Trophoblast cell (in vitro differentiated cells and primary cell): ENCODE measurements around the gene PDE6D.

ENCODE experiments used
- DNase-seq, 2 donors: peaks; one replicate each; pipeline ENCODE4 v3.0.0-alpha.2; 2016
- H2AFZ ChIP-seq: 2 replicates; pipeline ENCODE4 v1.6.1; 2013; ENCODE audit warnings: low read length, moderate library complexity, mild to moderate bottlenecking; ENCODE audit not compliant: insufficient read depth, poor library complexity
- H2AK5ac ChIP-seq: 2 replicates; pipeline ENCODE4 v1.6.1; 2013; ENCODE audit warnings: mild to moderate bottlenecking, low read length
- H2BK120ac ChIP-seq: 2 replicates; pipeline ENCODE4 v1.6.1; 2013; ENCODE audit warnings: low read length, mild to moderate bottlenecking, moderate library complexity; ENCODE audit not compliant: insufficient read depth, poor library complexity
- H2BK12ac ChIP-seq: 2 replicates; pipeline ENCODE4 v1.6.1; 2013; ENCODE audit warnings: mild to moderate bottlenecking, low read length, moderate library complexity
- H2BK5ac ChIP-seq: 2 replicates; pipeline ENCODE4 v1.6.1; 2013; ENCODE audit warnings: low read length, low read depth, moderate library complexity, mild to moderate bottlenecking; ENCODE audit not compliant: poor library complexity
- H3K14ac ChIP-seq: 2 replicates; pipeline ENCODE4 v1.6.1; 2013; ENCODE audit warnings: mild to moderate bottlenecking, low read length
- H3K18ac ChIP-seq: 2 replicates; pipeline ENCODE4 v1.6.1; 2013; ENCODE audit warnings: mild to moderate bottlenecking, low read length
- H3K23ac ChIP-seq: 2 replicates; pipeline ENCODE4 v1.6.1; 2013; ENCODE audit warnings: low read length
- H3K27ac ChIP-seq: 2 replicates; pipeline ENCODE4 v1.5.1; 2013; ENCODE audit warnings: low read depth, mild to moderate bottlenecking, inconsistent platforms, low read length, moderate library complexity
- H3K27me3 ChIP-seq: 2 replicates; pipeline ENCODE4 v1.6.1; 2013; ENCODE audit warnings: inconsistent platforms, mild to moderate bottlenecking, low read length, moderate library complexity; ENCODE audit not compliant: insufficient read depth
- H3K36me3 ChIP-seq, 2 experiments: 1 replicate in 1 of 2; 2 replicates in 1 of 2; pipeline ENCODE4 v1.6.1; 2013; ENCODE audit warnings: low read length in 2 of 2, mild to moderate bottlenecking in 2 of 2, moderate library complexity in 1 of 2; ENCODE audit not compliant: insufficient read depth in 2 of 2, control insufficient read depth in 1 of 2
- H3K4ac ChIP-seq: 2 replicates; pipeline ENCODE4 v1.6.1; 2013; ENCODE audit warnings: low read depth, mild to moderate bottlenecking, low read length, moderate library complexity
- H3K4me1 ChIP-seq, 2 experiments: 1 replicate in 1 of 2; 2 replicates in 1 of 2; pipeline ENCODE4 v1.6.1; 2013; ENCODE audit warnings: low read length in 2 of 2, mild to moderate bottlenecking in 2 of 2, moderate library complexity in 1 of 2; ENCODE audit not compliant: insufficient read depth in 2 of 2, control insufficient read depth in 1 of 2
- H3K4me2 ChIP-seq: 2 replicates; pipeline ENCODE4 v1.6.1; 2013; ENCODE audit warnings: inconsistent platforms, mild to moderate bottlenecking, low read length, moderate library complexity
- H3K4me3 ChIP-seq: 2 replicates; pipeline ENCODE4 v1.5.1; 2013; ENCODE audit warnings: mild to moderate bottlenecking, low read depth, low read length, inconsistent platforms
- H3K79me1 ChIP-seq: one replicate; pipeline ENCODE4 v1.6.1; 2013; ENCODE audit warnings: low read length
- H3K79me2 ChIP-seq: 2 replicates; pipeline ENCODE4 v1.6.1; 2013; ENCODE audit warnings: low read length, mild to moderate bottlenecking; ENCODE audit not compliant: control insufficient read depth, insufficient read depth, poor library complexity
- H3K9ac ChIP-seq: 2 replicates; pipeline ENCODE4 v1.6.1; 2013; ENCODE audit warnings: mild to moderate bottlenecking, low read length
- H3K9me3 ChIP-seq: 2 replicates; pipeline ENCODE4 v1.6.1; 2013; ENCODE audit warnings: low read depth, mild to moderate bottlenecking, control low read depth, inconsistent platforms, low read length; ENCODE audit not compliant: insufficient read depth
- H4K12ac ChIP-seq: 2 replicates; pipeline ENCODE4 v1.6.1; 2013; ENCODE audit warnings: low read depth, mild to moderate bottlenecking, low read length, moderate library complexity
- H4K8ac ChIP-seq: 2 replicates; pipeline ENCODE4 v1.6.1; 2013; ENCODE audit warnings: low read depth, mild to moderate bottlenecking, low read length, moderate library complexity
- H4K91ac ChIP-seq: one replicate; pipeline ENCODE4 v1.6.1; 2013; ENCODE audit warnings: low read depth, mild to moderate bottlenecking, low read length, moderate library complexity
- WGBS: extraction: QIAGEN DNeasy Blood & Tissue Kit; methylation state at CpG from one replicate; pipeline ENCODE4 v1.1.7; 2013; ENCODE audit warnings: missing lambda C conversion rate; ENCODE audit not compliant: insufficient read length, insufficient coverage; ENCODE audit errors: extremely low coverage; 5-methylcytosine and 5-hydroxymethylcytosine counted together

The PDE6D gene

GRCh38 chr2:231701456-231702373 is 79.4 kb downstream of the PDE6D start:
- Histone ChIP-seq H3K27ac (no peak overlapping the region), H4K8ac (peak overlapping the region; percentile 59), H2BK120ac (peak overlapping the region; percentile 30), H2AFZ (peak overlapping the region; percentile 58), H3K4me2 (no peak overlapping the region), H3K4ac (peak overlapping the region; percentile 32), H3K4me3 (no peak overlapping the region), H3K36me3 (no peaks in the 10 kb centered on the region), H2AK5ac (no peak overlapping the region), H3K23ac (no peak overlapping the region), H3K14ac (peak overlapping the region; percentile 38), H3K18ac (peak overlapping the region; percentile 18), H4K12ac (peak overlapping the region; percentile 22), H3K79me2 (peaks cover 6% of the 10 kb centered on the region), H3K27me3 (no peaks in the 10 kb centered on the region), H4K91ac (peak overlapping the region; percentile 54), H3K79me1 (peaks cover 15% of the 10 kb centered on the region), H3K9me3 (no peaks in the 10 kb centered on the region), H2BK5ac (peak overlapping the region; percentile 41), H3K4me1 (peaks cover 8 to 10% of the 10 kb centered on the region in 2 experiments), H2BK12ac (no peak overlapping the region), H3K9ac (no peak overlapping the region)
- WGBS, result no CpG with 5 or more reads among the region's 22 CpGs
- peak; percentile 57 to 64 for DNase-seq

- H3K4me3 ChIP-seq, result no peak overlapping the region
- H3K27ac ChIP-seq, result no peak overlapping the region
- no peaks in the 10 kb centered on the region for H3K79me2 ChIP-seq
- peaks cover 7% of the 10 kb centered on the region for H3K79me1 ChIP-seq
- H3K23ac ChIP-seq, result no peak overlapping the region
- H3K4ac ChIP-seq, result no peak overlapping the region
- H3K9me3 ChIP-seq, result no peaks in the 10 kb centered on the region
- no peak overlapping the region for H3K18ac ChIP-seq
- no peaks in the 10 kb centered on the region for H3K27me3 ChIP-seq
- no peak overlapping the region for H3K9ac ChIP-seq
- no peak overlapping the region for H3K4me2 ChIP-seq
- DNase-seq, result no peak
- no peak overlapping the region for H4K8ac ChIP-seq
- H4K91ac ChIP-seq, result no peak overlapping the region
- H3K14ac ChIP-seq, result no peak overlapping the region
- no peaks in the 10 kb centered on the region for H3K36me3 ChIP-seq
- no peak overlapping the region for H2BK120ac ChIP-seq
- H2BK12ac ChIP-seq, result no peak overlapping the region
- no peak overlapping the region for H2AFZ ChIP-seq
- H3K4me1 ChIP-seq, result peaks cover 5 to 9% of the 10 kb centered on the region in 2 experiments
- no peak overlapping the region for H2AK5ac ChIP-seq
- H4K12ac ChIP-seq, result no peak overlapping the region
- no CpG with 5 or more reads among the region's 9 CpGs for WGBS
- H2BK5ac ChIP-seq, result no peak overlapping the region
Measured at GRCh38 chr2:231699006-231699405, 82.1 kb downstream of the PDE6D start.

- Histone ChIP-seq H4K91ac (no peak overlapping the region), H3K79me1 (no peaks in the 10 kb centered on the region), H3K4ac (no peak overlapping the region), H3K9me3 (no peaks in the 10 kb centered on the region), H2BK120ac (no peak overlapping the region), H4K12ac (no peak overlapping the region), H3K4me2 (no peak overlapping the region), H3K14ac (no peak overlapping the region), H4K8ac (no peak overlapping the region), H2BK12ac (no peak overlapping the region), H3K27ac (no peak overlapping the region), H3K4me3 (no peak overlapping the region), H3K27me3 (no peaks in the 10 kb centered on the region), H3K18ac (no peak overlapping the region), H3K23ac (no peak overlapping the region), H2AK5ac (no peak overlapping the region), H3K36me3 (no peaks in the 10 kb centered on the region), H2AFZ (no peak overlapping the region), H3K79me2 (no peaks in the 10 kb centered on the region), H3K4me1 (peaks cover 0 to 2% of the 10 kb centered on the region in 2 experiments), H3K9ac (no peak overlapping the region), H2BK5ac (no peak overlapping the region)
- peak; percentile 91 to 99 for DNase-seq
- WGBS, result no CpG with 5 or more reads among the region's 2 CpGs
Measured at GRCh38 chr2:231696004-231696367, 85.1 kb downstream of the PDE6D start.

GRCh38 chr2:231693956-231694355 is 87.1 kb downstream of the PDE6D start:
- no CpG with 5 or more reads among the region's 7 CpGs for WGBS

More at GRCh38 chr2:231693956-231694355, 87.1 kb downstream of the PDE6D start:
- H2BK5ac ChIP-seq, result no peak overlapping the region
- no peak overlapping the region for H4K91ac ChIP-seq
- H3K27me3 ChIP-seq, result no peaks in the 10 kb centered on the region
- no peak overlapping the region for H3K14ac ChIP-seq
- no peak overlapping the region for H3K27ac ChIP-seq
- H3K9me3 ChIP-seq, result no peaks in the 10 kb centered on the region
- no peaks in the 10 kb centered on the region for H3K36me3 ChIP-seq
- no peak overlapping the region for H2AK5ac ChIP-seq
- H3K79me1 ChIP-seq, result no peaks in the 10 kb centered on the region
- no peak overlapping the region for H3K18ac ChIP-seq
- peak; percentile 35 to 62 for DNase-seq
- H3K4me3 ChIP-seq, result no peak overlapping the region
- H3K79me2 ChIP-seq, result no peaks in the 10 kb centered on the region
- peaks cover 0 to 2% of the 10 kb centered on the region in 2 experiments for H3K4me1 ChIP-seq
- no peak overlapping the region for H3K4ac ChIP-seq
- no peak overlapping the region for H4K8ac ChIP-seq
- H2BK12ac ChIP-seq, result no peak overlapping the region
- no peak overlapping the region for H2BK120ac ChIP-seq
- H4K12ac ChIP-seq, result no peak overlapping the region
- no peak overlapping the region for H3K4me2 ChIP-seq
- H3K23ac ChIP-seq, result no peak overlapping the region
- H3K9ac ChIP-seq, result no peak overlapping the region
- no peak overlapping the region for H2AFZ ChIP-seq
